Measurements from ENCODE around the gene PDE1C. TPM values are rescaled to one million over a fixed set of nuclear protein-coding genes. Genes with fewer than 3 reads are reported as not detected.

Gene PDE1C
- total RNA-seq, 1 donor from 2014 or later: 2.3 TPM

DNA sequence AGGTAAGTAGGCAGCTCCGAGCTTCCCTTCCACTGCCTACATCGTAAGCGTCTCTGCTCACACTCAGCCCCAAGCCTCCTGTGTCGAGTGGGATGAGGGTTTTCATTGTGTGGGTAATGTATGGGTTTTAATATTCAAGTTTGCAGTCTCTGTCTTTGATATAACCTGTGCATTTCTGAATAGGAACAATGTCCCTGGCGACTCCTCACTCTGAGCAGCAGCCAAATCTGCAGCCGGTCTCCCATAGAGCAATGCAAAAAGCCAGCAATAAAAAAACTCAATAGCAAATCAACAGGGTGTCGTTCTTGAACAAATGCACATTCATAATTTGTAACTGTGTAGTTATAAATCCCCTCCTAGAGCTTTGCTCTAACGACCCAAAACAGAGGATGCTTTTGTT is 349.8 kb downstream of the PDE1C start:
- TF ChIP-seq, protein P1, sequence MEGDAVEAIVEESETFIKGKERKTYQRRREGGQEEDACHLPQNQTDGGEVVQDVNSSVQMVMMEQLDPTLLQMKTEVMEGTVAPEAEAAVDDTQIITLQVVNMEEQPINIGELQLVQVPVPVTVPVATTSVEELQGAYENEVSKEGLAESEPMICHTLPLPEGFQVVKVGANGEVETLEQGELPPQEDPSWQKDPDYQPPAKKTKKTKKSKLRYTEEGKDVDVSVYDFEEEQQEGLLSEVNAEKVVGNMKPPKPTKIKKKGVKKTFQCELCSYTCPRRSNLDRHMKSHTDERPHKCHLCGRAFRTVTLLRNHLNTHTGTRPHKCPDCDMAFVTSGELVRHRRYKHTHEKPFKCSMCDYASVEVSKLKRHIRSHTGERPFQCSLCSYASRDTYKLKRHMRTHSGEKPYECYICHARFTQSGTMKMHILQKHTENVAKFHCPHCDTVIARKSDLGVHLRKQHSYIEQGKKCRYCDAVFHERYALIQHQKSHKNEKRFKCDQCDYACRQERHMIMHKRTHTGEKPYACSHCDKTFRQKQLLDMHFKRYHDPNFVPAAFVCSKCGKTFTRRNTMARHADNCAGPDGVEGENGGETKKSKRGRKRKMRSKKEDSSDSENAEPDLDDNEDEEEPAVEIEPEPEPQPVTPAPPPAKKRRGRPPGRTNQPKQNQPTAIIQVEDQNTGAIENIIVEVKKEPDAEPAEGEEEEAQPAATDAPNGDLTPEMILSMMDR (IDR thresholded peaks at IDR 0.05; ENCODE audit: insufficient read depth, low read length, poor library complexity, severe bottlenecking): no peak
- Histone ChIP-seq H3K36me3 (ENCODE audit: control insufficient read depth, insufficient read depth, low read length) (no peaks in the 10 kb centered on the region), H3K27me3 (ENCODE audit: control insufficient read depth, insufficient read depth, low read length) (no peaks in the 10 kb centered on the region), H3K4me3 (ENCODE audit: low read depth, low read length) (no peak overlapping the region)
- DNase-seq (ENCODE audit: low read depth): no peak

DNA sequence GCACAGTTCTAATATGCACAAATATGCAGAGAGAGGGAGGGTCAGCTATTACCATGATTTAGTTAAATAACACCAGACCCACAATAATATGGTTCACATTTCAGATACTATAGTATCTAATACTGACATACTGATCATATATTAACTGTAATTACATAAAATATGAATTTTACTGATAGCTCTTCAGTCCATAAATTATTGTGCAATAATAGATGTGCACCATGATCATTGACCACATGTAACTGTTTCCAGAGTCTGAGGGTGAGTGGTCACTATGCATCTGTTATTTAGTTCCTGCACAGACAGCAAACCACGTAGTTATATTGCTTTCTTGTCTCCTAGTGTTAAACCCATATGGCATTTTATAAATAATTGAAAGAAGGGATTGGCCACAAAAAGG is 353.9 kb downstream of the PDE1C start:
- H3K4me3 ChIP-seq (ENCODE audit: low read depth, low read length): no peak overlapping the region
- TF ChIP-seq, protein P1 (IDR thresholded peaks at IDR 0.05; ENCODE audit: insufficient read depth, low read length, poor library complexity, severe bottlenecking): no peak
- H3K36me3 ChIP-seq (ENCODE audit: control insufficient read depth, insufficient read depth, low read length): no peaks in the 10 kb centered on the region
- no peaks in the 10 kb centered on the region for H3K27me3 ChIP-seq (ENCODE audit: control insufficient read depth, insufficient read depth, low read length)
- DNase-seq (ENCODE audit: low read depth): no peak

GRCh38 chr7:31710171-31710570 is 360.0 kb downstream of the PDE1C start:
- no peaks in the 10 kb centered on the region for H3K27me3 ChIP-seq (ENCODE audit: control insufficient read depth, insufficient read depth, low read length)

DNA sequence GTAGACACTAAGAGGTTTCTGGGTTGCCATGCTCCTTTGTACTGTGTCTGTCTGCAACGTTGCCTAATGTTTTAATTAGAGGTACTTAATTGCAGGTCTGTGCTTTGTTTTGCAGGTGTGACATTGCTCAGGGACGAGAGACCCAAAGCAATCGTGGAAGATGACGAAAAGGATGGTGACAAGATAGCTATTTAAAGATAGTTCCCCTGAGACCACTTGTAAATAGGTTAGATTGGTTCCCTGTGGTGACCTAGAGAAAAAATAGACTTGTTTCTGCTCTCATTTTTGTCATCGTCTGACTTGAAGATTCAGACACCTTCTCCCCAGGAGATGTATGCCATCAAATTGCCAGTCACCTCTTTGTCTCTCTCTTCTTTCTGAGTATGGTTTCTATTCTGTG is 363.1 kb downstream of the PDE1C start:
- Histone ChIP-seq H3K36me3 (ENCODE audit: control insufficient read depth, insufficient read depth, low read length) (no peaks in the 10 kb centered on the region), H3K27me3 (ENCODE audit: control insufficient read depth, insufficient read depth, low read length) (no peaks in the 10 kb centered on the region), H3K4me3 (ENCODE audit: low read depth, low read length) (no peak overlapping the region)
- TF ChIP-seq, protein P1 (IDR thresholded peaks at IDR 0.05; ENCODE audit: insufficient read depth, low read length, poor library complexity, severe bottlenecking): no peak
- DNase-seq (ENCODE audit: low read depth): no peak

More at GRCh38 chr7:31710171-31710570, 360.0 kb downstream of the PDE1C start:
- Histone ChIP-seq H3K36me3 (ENCODE audit: control insufficient read depth, insufficient read depth, low read length) (no peaks in the 10 kb centered on the region), H3K4me3 (ENCODE audit: low read depth, low read length) (no peak overlapping the region)
- no peak for DNase-seq (ENCODE audit: low read depth)
- TF ChIP-seq, protein P1 (IDR thresholded peaks at IDR 0.05; ENCODE audit: insufficient read depth, low read length, poor library complexity, severe bottlenecking): no peak

- TF ChIP-seq, protein P1 (IDR thresholded peaks at IDR 0.05; ENCODE audit: insufficient read depth, low read length, poor library complexity, severe bottlenecking): no peak
- H3K27me3 ChIP-seq (ENCODE audit: control insufficient read depth, insufficient read depth, low read length): no peaks in the 10 kb centered on the region
- no peak overlapping the region for H3K4me3 ChIP-seq (ENCODE audit: low read depth, low read length)
- DNase-seq (ENCODE audit: low read depth): no peak
- H3K36me3 ChIP-seq (ENCODE audit: control insufficient read depth, insufficient read depth, low read length): no peaks in the 10 kb centered on the region
These were observed 364.8 kb downstream of the PDE1C start for GRCh38 chr7:31705377-31705776.

DNA sequence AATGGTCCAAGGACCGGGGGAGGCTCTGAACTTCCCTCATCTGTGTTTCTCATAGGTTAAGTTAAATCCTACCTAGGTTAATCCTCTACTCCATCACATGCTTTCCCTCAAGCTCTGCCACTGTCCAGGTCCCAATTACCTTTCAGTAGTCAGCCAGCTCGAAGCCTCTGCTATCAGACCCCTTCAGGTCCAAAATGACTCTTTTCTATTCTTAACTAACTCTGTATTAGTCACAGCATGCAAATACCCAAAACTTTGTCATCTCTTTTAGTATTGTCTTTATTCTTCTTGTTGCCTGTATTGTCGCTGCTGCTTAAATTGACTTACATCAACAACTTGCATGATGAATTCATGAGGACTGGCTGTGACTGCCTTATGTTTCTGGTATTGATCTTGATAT is 367.9 kb downstream of the PDE1C start:
- no peak for DNase-seq (ENCODE audit: low read depth)
- no peaks in the 10 kb centered on the region for H3K27me3 ChIP-seq (ENCODE audit: control insufficient read depth, insufficient read depth, low read length)

More for the DNA sequence above, 367.9 kb downstream of the PDE1C start:
- no peak overlapping the region for H3K4me3 ChIP-seq (ENCODE audit: low read depth, low read length)
- H3K36me3 ChIP-seq (ENCODE audit: control insufficient read depth, insufficient read depth, low read length): no peaks in the 10 kb centered on the region
- TF ChIP-seq, protein P1 (IDR thresholded peaks at IDR 0.05; ENCODE audit: insufficient read depth, low read length, poor library complexity, severe bottlenecking): no peak

All from kidney epithelial cell (primary cell).